Islet precursor cell (in vitro differentiated cells): Measurements from ENCODE around the gene TP53AIP1.
A peak's percentile ranks its signal among the peaks of the same experiment; 100 is the strongest.

Source experiments
- DNase-seq: peaks from one replicate; pipeline ENCODE4 v3.0.0-alpha.2; 2018

The TP53AIP1 gene

GRCh38 chr11:128888034-128888985 lies 54.4 kb downstream of the TP53AIP1 start:
- peak; percentile 61 for DNase-seq

- DNase-seq: peak; percentile 77
These were observed 56.1 kb downstream of the TP53AIP1 start for GRCh38 chr11:128886406-128887124.
